GM18909 (cell line): Measurements from ENCODE around the gene TBC1D8.
"Not testable (repeated sequence)": the region's sequence is repeated elsewhere in the genome, so short reads cannot be mapped to it uniquely, and the experiment has no call there.

ENCODE experiments used
- ATAC-seq: cut with Tn5 transposase; IDR thresholded peaks from one replicate; pipeline ENCODE4 v1.9.1; 2021; ENCODE audit warnings: mild to moderate bottlenecking; ENCODE audit not compliant: unreplicated experiment, poor library complexity

TBC1D8 gene

GRCh38 chr2:101151146-101151858 is at the start of gene TBC1D8:
Gene TBC1D8 (minus strand): TSS chr2:101151382. CDS start chr2:101151253, 129 bp downstream.
- peak; percentile 78 for ATAC-seq

- no peak for ATAC-seq
These were observed 49.5 kb upstream of the TBC1D8 start for GRCh38 chr2:101200676-101201075.

DNA sequence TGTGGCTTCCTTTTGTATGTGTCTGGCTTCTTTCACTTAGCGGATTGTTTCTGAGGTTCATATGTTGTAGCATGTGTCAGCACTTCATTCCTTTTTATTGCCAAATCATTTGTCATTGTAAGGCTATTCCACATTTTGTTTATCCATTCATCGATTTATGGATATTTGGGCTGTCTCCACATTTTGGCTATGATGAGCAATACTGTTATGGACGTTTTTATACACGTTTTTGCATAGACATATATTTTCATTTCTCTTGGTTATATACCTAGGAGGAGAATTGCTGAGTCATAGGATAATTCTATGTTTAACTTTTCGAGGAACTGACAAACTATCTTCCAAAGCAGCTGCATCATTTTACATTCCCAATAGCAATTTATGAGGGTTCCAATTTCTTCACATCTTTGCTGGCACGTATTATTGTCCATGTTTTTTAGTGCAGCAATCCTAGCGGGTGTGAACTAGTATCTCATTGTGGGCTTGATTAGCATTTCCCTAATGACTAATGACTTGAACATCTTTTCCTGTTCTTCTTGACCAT is 48.1 kb upstream of the TBC1D8 start:
- no peak for ATAC-seq

GRCh38 chr2:101197814-101198213 is 46.6 kb upstream of the TBC1D8 start:
- ATAC-seq = no peak

DNA sequence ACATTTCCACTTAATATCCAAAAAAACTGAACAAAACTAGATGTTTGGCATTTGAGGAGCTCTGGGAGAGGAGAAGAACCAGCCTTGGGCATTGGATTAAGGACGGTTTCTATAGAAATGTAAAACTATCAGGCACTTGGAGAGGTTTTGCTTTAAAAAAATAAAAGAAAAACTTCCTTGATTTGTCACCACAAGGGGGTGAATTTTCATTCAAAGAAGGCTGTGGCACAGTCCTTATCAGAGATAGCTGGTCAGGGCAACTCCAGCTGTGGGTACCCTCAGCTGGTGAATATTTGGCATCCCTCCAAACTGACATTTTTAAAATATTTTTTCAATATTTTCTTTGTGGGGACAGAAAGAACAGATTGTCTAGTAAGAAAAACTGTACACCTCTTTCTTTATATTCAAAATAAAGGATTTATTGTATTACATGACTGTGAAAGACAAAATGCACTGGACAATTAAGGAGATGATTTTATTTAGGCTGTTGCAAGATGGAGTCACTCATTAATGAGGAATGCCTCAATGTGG is 46.1 kb upstream of the TBC1D8 start:
- ATAC-seq = no peak

GRCh38 chr2:101195871-101196661 is 44.9 kb upstream of the TBC1D8 start:
- no peak for ATAC-seq

- ATAC-seq = no peak
These were observed 41.9 kb upstream of the TBC1D8 start for GRCh38 chr2:101193033-101193626.

DNA sequence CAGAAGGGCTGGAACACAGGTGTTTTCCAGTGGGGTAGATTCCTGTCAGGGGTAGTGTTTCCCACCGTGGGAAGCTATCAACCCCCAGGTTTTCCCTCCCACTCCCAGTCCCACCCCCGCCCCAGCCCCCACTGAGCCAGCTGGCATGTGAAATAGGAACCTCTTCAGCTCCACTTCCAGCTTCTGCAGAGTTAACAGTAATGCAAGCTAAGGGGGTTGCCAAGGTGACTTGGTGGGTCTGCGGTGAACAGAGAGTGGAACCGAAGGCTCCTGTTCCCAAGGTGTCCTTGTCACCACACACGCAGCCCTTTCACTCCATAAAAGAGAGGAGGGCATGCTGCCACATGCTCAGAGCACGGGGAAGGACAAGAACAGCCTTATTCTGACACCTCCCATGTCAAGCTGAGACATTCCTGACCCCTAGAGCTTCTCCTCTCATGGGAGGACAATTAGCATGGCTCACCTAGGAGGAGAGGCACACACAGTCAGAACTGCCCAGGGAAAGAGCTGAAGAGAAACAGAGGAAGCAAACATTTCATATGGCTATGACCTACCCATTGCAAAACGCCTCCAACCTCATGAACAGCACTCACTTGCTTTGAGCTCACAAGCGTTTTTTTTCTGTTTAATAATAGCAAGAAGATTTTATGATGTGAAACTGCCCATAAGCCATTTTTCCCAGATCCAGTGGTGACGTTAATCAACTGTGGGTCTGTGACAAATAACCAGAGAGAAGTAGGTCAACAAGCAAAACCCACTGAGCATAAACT is 39.8 kb upstream of the TBC1D8 start:
- no peak for ATAC-seq

DNA sequence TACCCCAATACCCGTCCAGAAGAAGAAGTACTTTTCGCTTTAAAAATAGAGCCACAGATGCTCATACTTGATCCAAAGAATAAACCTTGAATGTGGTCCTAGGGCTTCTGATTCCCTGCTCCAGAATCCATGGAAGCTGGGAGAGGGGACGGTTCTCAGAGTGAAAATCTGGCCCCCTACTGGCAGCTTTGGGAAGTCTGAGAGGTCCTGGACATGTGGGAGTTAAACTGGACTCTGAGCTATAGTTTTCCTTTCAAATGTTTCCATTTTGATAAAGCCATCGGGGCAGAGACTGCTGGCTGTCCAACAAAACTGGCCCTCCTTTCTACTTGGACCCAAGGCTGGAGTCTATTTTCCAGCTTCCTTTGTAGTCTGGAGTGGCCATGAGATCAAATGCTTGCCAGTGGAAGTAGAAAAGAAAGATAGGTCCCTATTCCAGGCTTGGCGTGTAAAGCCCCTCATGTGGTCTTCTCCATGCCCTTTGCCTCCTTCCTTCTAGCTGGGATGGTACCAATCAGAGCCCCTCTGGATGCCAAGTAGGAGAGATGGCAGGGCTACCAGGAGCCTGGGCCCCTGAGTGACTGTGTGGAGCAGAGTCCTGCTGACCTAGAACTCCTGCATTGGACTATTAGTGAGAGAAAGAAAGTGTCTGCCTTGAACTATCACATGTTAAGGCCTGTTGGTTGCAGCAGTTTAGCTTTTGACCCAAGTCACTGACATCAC is 37.7 kb upstream of the TBC1D8 start:
- no peak for ATAC-seq

- no peak for ATAC-seq
These were observed 35.9 kb upstream of the TBC1D8 start for GRCh38 chr2:101187131-101187530.

DNA sequence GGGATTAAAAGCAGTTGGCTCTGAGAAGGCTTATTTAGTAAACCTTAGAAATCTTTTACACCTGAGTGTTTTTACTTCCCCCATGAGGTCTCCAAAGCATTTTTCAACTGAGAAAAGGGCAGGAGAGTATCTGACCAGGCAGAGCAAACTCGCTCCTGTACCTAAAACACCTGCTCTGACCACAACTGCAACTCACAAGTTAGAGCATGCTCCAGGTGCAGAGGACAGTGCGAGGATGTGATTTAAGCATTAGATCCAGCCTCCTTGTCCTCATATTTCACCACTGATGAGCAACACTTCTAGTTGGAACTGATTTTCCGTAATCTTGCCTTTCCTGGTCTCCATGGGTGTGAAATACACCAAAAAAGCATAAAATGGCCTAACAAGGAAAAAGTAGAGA is 34.5 kb upstream of the TBC1D8 start:
- no peak for ATAC-seq

GRCh38 chr2:101185085-101185484 is 33.9 kb upstream of the TBC1D8 start:
- ATAC-seq = no peak

DNA sequence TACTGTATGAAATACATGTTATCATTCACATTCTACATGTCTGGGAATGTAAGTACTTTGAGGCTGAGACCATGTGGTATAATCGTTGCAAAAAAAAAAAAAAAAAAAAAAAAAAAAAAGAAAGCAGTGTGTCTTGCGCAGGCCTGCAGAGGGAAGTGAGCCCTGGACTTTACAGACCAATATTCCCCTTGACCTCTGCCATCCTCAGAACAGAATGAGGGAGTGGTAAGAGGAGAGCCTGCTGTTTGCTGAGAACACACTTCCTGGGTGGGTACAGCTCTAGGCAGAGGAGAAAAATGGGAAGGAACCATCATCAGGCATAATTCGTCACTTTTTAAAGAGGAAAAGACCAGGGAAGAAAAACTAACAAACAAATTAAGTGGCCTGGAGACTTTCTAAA is 28.8 kb upstream of the TBC1D8 start:
- no peak for ATAC-seq

- no peak for ATAC-seq
These were observed 25.6 kb upstream of the TBC1D8 start for GRCh38 chr2:101176803-101177202.

GRCh38 chr2:101175991-101176390 is 24.8 kb upstream of the TBC1D8 start:
- no peak for ATAC-seq

DNA sequence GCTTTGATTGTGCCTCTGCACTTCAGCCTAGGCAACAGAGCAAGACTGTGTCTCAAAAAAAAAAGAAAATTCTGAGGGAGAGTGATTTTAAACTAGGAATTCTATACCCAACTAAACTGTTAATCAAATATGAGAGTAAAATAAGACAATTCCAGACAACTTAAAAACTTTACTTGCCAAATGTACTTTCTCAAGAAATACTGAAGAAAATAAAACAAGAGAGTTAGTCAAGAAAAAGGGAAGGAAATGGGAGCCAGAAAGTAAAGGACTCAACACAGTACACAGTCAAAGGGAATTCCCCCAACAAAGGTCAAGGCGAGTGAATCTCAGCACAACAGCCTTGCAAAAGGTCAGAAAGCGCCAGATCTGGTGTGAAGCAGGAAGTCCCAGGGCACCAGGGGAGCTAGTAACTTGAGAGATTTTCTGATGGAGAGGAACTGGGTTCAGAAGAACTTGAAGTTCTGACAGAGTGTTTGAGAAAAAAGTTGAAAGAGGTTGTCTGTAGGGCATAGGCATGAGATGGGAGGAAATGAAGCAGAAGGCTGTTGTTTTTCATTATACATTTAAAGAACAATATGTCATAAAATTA is 22.6 kb upstream of the TBC1D8 start:
- no peak for ATAC-seq

GRCh38 chr2:101169822-101170221 is 18.6 kb upstream of the TBC1D8 start:
- not testable (repeated sequence) for ATAC-seq

DNA sequence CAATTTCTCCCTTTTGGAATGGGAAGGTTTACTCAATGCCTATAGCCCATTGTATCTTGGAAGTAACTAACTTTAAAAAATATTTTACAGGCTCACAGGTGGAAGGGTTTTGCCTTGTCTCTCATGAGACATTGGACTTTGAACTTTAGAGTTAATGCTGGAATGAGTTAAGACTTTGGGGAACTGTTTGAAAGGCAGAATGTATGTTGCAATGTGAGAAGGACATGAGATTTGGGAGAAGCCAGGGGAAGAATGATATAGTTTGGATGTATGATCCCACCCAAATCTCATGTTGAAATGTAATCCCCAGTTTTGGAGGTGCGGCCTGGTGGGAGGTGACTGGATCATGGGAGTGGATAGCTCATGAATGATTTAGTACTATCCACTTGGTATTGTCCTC is 17.5 kb upstream of the TBC1D8 start:
- no peak for ATAC-seq

DNA sequence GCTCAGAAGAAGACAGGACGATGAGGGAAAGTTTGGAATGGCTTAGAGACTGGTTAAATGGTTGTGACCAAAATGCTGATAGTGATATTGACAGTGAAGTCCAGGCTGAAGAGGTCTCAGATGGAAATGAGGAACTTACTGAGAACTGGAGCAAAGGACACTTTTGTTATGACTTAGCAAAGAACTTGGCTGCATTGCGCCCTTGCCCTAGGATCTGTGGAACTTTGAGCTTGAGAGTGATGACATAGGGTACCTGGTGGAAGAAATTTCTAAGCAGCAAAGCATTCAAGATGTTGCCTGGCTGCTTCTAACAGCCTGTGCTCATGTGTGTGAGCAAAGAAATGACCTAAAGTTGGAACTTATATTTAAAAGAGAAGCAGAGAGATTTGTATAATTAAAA is 16.4 kb upstream of the TBC1D8 start:
- not testable (repeated sequence) for ATAC-seq
